Activated T-helper 1 cell treated with Interleukin-2 at 50 U/mL for 16 hours (primary cell): ENCODE data around the gene ITGB2.

Source experiments
- DNase-seq: peaks from one replicate; pipeline ENCODE4 v3.0.0-alpha.2; 2020; ENCODE audit warnings: low read depth

The ITGB2 gene

GRCh38 chr21:44910229-44911067 lies 10.3 kb downstream of the ITGB2 start:
- no peak for DNase-seq

- DNase-seq, result no peak
Observed at GRCh38 chr21:44909719-44910118, 11.0 kb downstream of the ITGB2 start.

- DNase-seq, result no peak
Observed at GRCh38 chr21:44908908-44909307, 11.8 kb downstream of the ITGB2 start.

- no peak for DNase-seq
Observed at GRCh38 chr21:44907966-44908895, 12.5 kb downstream of the ITGB2 start.

GRCh38 chr21:44907225-44907965 lies 13.3 kb downstream of the ITGB2 start:
- no peak for DNase-seq

GRCh38 chr21:44905728-44906090 lies 15.0 kb downstream of the ITGB2 start:
- DNase-seq, result no peak

- no peak for DNase-seq
Observed at GRCh38 chr21:44905016-44905727, 15.5 kb downstream of the ITGB2 start.

GRCh38 chr21:44904141-44904923 lies 16.4 kb downstream of the ITGB2 start:
- no peak for DNase-seq

GRCh38 chr21:44903689-44904088 lies 17.0 kb downstream of the ITGB2 start:
- DNase-seq, result no peak

- DNase-seq, result no peak
Observed at GRCh38 chr21:44903050-44903685, 17.5 kb downstream of the ITGB2 start.

GRCh38 chr21:44902268-44903049 lies 18.2 kb downstream of the ITGB2 start:
- no peak for DNase-seq

- no peak for DNase-seq
Observed at GRCh38 chr21:44901391-44902074, 19.2 kb downstream of the ITGB2 start.

- DNase-seq, result no peak
Observed at GRCh38 chr21:44900559-44901251, 20.0 kb downstream of the ITGB2 start.

- no peak for DNase-seq
Observed at GRCh38 chr21:44899768-44900558, 20.7 kb downstream of the ITGB2 start.

- DNase-seq, result no peak
Observed at GRCh38 chr21:44898851-44899767, 21.6 kb downstream of the ITGB2 start.

GRCh38 chr21:44898011-44898488 lies 22.6 kb downstream of the ITGB2 start:
- DNase-seq, result no peak
